ENCODE results near the gene SSUH2.
"Not testable (repeated sequence)": the region's sequence is repeated elsewhere in the genome, so short reads cannot be mapped to it uniquely, and the experiment has no call there.

Gene SSUH2

DNA sequence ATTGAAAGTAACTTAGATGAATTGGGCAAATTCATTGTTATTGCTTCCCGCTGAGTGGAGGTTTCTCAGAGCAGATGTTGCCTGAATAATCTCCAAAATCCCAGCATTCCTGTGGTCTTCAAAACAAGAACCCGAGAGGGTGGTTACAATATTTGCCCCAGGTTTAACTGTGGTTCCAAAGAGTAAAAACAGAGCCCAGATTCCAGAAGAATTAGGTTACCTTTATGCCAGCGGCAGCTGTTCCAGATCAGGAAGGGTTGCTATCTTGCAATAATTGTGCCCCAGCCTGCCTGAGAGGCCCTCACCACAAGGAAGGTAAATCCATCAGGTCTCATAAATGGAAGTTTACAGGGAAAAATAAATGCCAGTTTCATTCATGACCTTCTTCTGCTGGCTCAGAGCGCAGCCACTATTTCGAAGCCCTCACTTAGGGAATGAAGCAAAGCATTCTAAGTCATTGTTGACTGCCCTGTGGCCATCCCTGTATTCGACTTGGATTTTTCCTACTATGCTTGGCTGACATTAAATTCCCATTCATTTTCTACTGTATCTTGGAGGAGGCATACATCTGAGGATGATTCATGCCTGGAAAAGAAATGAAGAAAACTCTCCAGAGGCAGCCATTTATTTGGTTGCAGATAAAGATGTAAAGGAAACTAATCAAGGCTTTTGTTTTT, 54.6 kb downstream of the SSUH2 start:
- intact Hi-C loops (cut with DNase I), result no loop called here
- no peak for DNase-seq

DNA sequence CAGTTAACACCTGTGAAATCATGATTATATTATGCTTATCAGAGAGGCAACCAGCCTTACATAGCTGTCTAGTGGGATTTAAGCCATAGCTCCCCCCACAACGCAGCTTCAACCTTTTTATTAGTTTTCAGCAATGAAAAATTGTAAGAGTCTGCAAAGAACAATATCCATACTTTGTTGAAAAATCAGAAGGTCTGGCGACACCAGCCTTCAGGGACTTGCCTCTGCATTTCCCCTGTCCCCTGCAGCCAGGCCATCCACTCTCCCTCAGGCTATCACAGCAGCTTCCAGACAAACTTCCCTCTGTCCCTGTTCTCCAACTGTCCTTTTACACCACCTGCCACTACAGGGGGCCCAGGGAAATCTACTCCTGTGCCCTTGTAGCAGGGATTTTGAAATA, 59.9 kb downstream of the SSUH2 start:
- intact Hi-C loops (cut with DNase I), result no loop called here
- no peak for DNase-seq

DNA sequence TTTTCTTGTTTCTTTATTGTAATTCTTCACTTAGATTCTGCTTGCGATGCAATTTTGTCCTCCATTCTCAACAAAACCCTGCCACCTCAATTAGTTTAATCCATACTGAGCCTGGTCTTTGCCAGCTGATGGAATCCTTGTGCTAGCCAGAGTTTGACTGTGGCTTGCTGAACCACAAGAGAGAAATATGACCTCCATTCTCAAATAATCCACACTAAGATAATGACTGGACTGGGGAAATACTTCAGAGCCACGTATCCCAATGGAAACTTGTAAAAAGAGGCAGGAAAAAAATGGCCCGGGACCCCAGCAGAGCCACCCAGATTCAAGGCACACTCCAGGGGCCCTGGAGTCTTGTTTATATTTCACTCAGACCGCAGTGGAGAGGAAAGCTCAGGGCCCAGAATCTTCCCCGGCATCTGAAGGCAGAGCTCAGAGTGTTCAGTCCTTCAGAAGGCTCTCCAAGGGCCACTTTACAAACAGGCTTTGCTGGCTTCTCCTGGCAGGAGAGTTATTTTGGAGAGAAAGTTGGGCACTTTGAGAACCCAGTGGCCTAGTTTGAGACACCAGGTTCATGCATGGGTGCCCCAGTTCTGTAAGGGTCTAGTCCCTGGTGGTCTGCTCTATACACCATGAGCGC, 62.7 kb downstream of the SSUH2 start:
- intact Hi-C loops (cut with DNase I), result no loop called here
- DNase-seq, result no peak

DNA sequence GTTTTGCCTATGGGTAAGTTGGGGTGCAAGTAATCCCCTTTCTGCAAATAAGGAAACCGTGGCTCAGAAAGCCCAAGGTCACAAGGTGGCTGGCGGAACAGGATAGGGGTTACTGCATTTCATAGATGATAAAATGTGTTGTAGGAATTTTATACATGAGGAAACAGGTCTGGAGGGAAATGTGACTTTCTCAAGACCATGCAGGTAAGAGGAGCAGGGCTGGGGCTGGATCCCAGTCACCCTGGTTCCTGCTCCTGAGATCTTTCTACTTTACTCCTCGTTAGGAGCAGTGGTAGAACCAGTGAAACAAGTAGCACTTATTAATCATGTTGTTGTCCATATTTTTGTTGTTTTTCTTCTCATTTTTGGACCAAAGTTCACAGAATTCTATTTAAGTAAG, 63.2 kb downstream of the SSUH2 start:
- intact Hi-C loops (cut with DNase I), result no loop called here
- no peak for DNase-seq

DNA sequence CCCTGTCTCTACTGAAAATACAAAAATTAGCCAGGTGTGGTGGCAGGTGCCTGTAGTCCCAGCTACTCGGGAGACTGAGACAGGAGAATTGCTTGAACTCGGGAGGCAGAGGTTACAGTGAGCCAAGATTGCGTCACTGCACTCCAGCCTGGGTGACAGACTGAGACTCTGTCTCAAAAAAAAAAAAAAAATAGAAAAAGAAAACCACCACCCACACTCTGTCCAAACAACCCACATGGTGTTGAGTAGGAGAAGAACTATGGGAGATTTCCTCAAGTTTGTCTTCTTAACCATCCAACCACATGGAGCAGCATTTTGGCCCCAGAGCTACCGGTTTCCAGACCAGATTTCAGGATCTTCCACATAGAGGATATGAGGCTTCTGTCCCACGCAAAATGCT, 64.2 kb downstream of the SSUH2 start:
- intact Hi-C loops (cut with DNase I); DNase-seq: not testable (repeated sequence)

DNA sequence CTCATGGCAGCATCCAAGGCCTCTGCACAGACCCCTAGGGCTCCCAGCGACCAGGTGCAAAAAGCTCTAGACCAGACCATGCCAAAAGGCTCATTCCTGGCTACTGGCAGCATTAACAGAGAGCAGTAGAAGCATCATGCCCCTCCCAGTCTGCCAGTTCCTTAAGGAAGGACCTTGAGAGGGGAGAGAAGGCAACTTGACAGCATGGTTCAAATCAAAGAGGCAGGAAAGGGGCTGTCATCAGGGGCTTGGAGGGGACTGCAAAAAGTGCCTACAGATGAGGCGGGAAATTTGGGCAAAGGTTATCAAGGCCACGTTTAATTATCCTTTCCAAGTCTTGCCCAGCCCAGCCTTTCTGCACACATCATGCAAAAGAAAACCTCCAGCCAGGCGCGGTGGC, 64.7 kb downstream of the SSUH2 start:
- DNase-seq, result no peak
- intact Hi-C loops (cut with DNase I), result no loop called here

DNA sequence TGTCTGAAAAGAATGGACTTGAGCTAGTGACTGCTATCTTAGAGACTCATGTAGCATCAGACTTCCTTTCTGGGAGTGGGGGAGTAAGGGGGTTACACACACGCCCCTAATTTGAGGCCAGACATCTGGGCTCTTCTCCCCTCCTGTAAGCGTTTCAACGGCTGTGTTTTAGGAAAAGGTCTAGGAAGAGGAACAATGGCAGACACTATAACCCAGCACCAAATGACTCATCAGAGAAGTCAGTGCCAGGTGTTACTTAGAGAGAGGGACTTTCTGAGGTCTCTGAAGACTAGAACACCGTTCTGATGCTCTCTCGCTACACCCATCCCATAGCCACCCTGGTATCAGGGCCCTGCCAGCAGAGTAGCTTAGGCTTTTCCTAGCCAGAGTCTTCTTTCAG, 65.5 kb downstream of the SSUH2 start:
- DNase-seq, result no peak
- intact Hi-C loops (cut with DNase I), result no loop called here

DNA sequence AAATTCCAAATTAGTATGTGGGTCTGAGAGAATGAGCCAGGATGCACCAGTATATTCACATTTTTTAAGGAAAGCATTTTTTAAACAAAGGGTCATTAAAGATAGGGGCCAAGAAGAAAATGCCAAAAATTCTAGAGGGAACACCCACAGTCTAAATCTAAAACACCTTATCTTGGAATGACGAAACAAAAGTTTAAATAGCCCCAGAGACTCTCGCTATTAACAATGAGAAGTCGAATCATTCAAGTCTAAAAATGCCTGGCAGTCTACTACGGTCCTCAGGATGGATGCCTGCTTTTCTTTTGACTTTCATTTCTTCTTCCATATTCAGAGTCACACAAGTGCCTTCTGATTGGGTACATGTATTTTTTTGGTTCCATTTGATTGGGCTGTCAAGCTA, 66.3 kb downstream of the SSUH2 start:
- DNase-seq, result no peak
- intact Hi-C loops (cut with DNase I), result no loop called here

DNA sequence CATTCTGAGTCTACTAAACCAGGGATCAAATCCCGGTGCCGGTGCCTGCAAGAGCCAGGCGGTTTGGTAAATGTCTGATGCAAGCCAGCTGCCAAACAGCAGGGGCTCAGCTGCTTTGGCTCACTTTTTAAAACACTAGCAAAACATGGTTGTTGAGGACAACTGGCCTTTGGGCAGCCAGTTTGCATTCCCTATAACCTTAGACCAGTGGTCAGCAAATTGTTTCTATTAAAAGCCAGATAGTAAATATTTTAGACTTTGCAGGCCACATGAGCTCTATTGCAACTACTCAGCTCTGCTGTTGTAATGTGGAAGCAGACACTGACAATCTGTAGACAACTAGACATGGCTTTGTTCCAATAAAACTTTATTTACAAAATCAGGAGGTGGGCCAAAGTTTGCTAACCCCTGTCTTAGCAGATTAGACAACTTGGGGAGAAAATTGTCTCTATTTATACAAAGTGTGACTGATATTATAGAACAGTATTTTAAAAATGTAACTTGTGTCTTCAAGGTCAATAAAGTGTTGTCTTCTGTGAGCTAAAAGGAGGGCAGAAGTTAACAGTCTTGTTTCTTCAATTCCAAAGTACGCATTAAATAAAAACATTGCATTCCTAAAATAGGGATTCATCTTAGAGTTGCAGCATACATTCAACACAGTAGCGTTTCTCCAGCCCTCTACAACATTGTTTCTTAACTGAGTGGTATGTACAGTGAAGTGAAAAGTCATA, 67.6 kb downstream of the SSUH2 start:
- DNase-seq, result no peak

DNA sequence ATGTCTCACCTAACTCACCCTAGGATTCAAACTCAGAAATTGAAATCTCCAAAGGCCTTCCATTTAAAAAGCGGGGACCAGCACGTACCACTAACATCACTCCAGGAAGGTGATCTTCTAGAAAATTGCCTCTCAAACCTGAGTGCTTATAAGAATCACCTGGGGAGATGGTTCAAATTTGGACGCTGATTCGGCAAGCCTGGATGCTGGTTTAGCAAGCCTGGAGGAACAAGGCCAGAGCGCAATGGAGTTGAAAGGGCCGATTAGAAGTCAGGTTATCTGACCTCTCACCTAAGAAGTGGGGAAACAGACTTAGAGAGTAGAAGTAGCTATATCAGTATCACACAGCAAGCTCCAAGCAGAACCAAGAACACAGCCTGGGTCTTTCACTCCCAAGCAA, 68.2 kb downstream of the SSUH2 start:
- intact Hi-C loops (cut with DNase I), result no loop called here
- no peak for DNase-seq

More for the DNA sequence above, 67.6 kb downstream of the SSUH2 start:
- intact Hi-C loops (cut with DNase I), result no loop called here

DNA sequence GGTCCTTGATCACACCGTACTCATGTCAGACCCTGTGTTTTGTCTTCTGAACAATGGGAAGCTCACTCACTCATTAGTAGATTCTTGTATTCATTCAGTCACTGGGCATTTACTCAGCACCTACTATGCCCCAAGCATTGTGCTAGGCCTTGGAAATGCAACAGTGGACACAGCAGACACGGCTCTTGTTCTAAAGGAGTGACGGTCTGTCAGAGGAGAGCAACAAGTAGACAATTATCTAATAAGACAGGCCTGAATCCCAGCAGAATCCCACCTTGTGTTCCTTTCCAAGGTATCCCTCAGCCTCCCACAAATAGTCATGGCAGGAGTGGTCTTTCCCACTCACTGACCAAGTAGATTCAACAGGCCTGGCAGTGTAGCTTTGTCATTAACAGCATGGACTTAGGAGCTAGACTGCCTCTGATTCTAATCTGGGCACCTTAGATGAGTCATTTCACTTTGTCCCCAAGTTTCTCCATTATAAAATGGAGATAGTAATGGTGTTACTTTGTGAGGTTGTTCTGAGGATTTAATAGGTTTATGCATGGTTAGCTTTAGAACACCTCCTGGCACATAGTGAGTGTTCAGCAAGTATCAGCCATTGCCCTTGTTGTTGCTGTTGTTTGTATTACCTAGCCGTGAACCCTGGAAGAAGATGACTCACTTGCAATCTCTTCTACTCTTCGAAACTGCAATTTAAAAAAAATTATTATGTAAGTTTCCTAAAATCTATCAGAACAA, 69.1 kb downstream of the SSUH2 start:
- DNase-seq, result no peak
- intact Hi-C loops (cut with DNase I), result no loop called here

DNA sequence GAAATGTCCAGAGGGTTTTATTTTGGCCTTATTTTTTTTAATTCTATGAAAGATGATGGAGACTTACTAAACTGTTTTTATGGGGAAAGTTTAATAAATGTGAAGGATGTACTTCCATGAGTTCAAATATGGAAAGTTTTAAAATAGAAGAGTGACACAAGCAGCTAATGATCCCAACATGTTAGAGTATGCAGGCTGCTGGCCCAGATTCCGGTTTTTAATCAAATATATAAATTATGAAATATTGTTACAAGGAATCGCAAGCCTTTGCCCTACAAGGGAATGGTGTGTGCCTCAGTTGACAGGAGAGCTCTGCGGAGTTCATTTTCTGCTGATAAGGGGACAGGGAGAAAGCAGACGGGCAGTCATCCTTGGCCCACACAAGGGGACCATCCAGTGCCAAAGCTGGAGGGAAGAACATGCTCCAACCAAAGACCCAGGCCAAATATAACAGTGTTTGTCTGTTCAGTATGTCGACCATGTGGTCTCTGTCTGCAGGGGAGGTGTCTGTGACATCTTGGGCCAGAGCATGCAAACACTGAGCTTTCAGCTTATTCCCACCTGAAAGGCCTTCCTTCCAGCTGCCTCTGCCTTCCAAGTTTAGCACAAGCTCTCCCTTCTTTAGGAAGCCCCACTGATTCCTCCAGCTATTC, 69.8 kb downstream of the SSUH2 start:
- intact Hi-C loops (cut with DNase I), result no loop called here
- no peak for DNase-seq

DNA sequence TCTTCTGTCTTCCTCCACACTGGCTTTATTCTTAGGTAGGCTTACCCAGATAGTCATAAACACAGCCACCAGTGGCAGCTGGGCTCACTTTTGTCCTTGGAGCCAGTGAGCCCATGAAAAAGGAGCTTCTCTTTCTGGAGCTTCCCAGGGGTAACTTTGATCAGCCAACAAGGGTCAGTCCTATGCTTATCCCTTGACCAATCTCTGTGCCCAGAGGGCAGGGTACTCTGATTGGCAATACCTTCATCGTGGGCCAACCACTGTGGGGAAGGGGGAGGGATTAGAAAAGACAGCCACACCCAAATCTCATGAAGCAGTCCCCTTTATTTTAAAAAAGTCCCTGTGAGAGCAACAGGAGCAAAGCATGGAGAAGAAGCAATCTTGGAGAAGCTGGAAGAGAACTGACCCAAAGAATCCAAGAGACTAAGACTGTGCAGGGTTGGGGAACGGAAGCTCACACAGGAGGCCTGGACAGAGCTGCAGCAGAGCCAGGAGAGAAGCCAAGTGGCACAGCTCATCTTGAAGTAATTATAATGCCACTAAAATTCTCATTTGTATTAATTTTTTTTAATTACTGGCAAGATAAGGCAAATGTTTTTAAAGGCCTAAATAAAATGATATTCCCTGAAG, 70.4 kb downstream of the SSUH2 start:
- intact Hi-C loops (cut with DNase I), result no loop called here
- DNase-seq, result peak in 1 of 10 donors; percentile 37

DNA sequence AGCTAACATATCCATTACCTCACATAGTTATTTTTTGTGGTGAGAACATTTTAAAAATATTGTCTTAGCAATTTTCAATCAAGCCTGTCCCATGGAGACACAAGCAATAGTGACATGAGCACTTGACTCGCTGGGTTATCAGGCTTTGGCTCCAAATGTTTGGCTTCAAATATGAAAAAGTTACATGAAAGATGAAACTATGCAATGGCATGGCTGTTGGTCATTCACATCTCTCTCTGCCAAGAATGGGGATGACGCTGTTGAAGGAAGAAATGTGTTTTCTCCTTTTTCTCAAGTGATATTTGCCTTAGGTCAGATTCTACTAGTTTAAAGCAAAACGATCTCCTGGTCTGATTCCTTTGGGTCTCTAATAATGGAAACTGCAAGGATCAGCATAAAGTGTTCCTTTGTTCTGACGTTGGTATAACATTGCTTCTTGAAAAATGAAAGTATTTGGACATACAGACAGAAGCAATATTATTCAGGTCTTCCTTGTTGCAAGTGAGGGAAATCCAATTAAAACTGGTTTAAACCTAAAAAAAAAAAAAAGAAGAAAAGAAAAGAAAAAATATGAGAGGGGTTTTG, 71.2 kb downstream of the SSUH2 start:
- no peak for DNase-seq
- intact Hi-C loops (cut with DNase I), result no loop called here

DNA sequence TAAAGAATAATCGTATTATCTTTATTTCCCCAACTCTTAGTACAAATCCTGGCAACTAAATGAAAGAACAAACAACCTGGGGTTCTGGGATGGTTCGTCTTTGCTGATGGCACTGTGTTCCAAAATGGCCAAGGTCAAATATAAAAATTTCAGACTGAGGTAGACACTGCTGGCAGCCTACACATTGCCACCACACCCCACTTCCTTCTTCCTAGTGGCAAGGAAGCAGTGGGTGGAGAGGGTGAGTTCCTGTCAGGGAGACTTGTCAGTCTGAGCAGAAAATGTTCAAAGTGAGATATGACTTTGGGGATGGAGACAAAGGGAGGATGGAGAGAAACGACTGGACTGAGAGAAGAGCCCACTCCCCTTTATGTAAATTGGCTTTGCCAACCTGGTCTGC, 73.3 kb downstream of the SSUH2 start:
- DNase-seq, result no peak
- intact Hi-C loops (cut with DNase I), result no loop called here

All from posterior cingulate gyrus (tissue), 11 donors.